GM19468 (cell line): Measurements from ENCODE around the gene ZNF561.
A peak's percentile ranks its signal among the peaks of the same experiment; 100 is the strongest.
"Not testable (repeated sequence)": the region's sequence is repeated elsewhere in the genome, so short reads cannot be mapped to it uniquely, and the experiment has no call there.

Experiments used
- ATAC-seq: cut with Tn5 transposase; IDR thresholded peaks from one replicate; pipeline ENCODE4 v1.9.1; 2021; ENCODE audit warnings: mild to moderate bottlenecking, moderate library complexity, moderate number of reproducible peaks; ENCODE audit not compliant: unreplicated experiment; ENCODE audit errors: extremely low read depth

ZNF561 gene

GRCh38 chr19:9621156-9622037 is at the start of gene ZNF561:
Gene ZNF561, minus strand, starts transcription at chr19:9621232. Its CDS starts 1,776 bp downstream, at chr19:9619456.
- peak; percentile 41 for ATAC-seq

DNA sequence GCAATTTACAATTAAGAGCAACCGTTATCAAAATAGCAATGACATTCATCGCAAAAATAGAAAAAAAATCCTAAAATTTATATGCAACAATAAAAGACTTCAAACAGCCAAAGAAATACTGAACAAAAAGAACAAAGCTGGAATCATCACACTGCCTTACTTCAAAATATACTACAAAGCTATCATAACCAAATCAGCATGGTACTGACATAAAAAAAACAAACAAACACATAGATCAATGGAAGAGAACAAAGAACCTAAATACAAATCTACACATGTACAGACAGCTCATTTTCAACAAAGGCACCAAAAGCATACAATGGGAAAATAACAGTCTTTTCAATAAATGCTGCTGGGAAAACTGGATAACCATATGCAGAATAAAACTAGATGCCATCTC is 47.5 kb upstream of the ZNF561 start:
- no peak for ATAC-seq

DNA sequence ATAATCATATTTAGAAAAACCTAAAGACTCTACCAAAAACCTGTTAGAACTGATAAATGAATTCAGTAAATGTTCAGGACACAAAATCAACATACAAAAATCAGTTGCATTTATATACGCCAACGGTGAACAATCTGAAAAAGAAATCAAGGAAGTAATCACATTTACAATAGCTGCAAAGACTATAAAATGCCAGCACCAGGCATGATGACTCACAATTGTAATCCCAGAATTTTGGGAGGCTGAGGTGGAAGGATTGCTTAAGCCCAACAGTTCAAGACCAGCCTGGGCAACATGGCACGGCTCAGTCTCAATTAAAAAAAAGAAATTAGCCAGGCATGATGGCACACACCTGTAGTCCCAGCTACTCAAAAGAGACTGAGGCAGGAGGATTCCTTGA is 46.9 kb upstream of the ZNF561 start:
- ATAC-seq, result no peak

- no peak for ATAC-seq
Observed at GRCh38 chr19:9658769-9659168, 37.7 kb upstream of the ZNF561 start.

DNA sequence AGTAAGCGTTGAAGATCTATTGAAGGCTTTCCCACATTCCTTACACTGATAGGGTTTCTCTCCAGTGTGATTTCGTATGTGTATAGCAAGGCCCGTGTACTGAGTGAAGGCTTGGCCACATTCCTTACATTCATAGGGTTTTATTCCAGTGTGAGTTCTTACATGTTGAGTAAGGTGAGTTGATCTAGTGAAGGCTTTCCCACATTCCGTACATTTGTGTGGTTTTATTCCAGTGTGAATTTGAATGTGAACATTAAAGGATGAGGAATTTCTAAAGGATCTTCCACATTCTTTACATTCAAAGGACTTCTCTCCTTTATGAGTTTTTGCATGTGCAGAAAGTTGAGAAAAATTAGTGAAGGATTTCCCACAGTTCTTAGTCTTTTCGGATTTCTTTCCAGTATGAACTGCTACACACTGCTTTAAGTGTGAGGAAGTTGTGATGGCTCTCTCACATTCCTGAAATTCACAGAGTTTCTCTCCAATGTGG is 32.1 kb upstream of the ZNF561 start:
- not testable (repeated sequence) for ATAC-seq

DNA sequence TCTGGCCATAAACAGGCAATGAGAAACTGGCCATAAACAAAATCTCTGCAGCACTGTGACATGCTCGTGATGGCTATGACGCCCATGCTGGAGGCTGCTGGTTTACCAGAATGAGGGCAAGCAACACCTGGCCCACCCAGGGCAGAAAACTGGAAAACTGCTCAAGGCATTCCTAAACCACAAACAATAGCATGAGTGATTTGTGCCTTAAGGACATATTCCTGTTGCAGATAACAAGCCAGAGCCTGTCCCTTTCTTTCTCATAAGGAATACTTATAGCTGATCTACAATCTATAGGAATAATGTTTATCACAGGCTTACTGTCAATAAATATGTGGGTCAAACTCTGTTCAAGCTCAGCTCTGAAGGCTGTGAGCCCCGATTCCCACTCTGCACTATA is 30.4 kb upstream of the ZNF561 start:
- not testable (repeated sequence) for ATAC-seq

- ATAC-seq, result no peak
Observed at GRCh38 chr19:9650345-9650744, 29.3 kb upstream of the ZNF561 start.

GRCh38 chr19:9645472-9645871 is 24.4 kb upstream of the ZNF561 start:
- no peak for ATAC-seq

DNA sequence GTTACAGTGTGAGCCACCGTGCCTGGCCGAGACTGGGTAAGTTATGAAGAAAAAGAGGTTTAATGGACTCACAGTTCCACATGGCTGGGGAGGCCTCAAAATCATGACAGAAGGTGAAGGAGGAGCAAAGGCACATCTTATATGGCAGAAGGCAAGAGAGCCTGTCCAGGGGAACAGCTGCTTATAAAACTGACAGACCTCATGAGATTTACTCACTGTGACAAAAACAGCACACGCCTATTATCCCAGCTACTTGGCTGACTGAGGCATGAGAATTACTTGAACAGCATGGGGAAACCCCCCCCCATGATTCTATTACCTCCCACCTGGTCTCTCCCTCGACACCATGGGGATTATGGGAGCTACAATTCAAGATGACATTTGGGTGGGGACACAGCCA is 23.4 kb upstream of the ZNF561 start:
- no peak for ATAC-seq

- no peak for ATAC-seq
Observed at GRCh38 chr19:9641810-9642209, 20.8 kb upstream of the ZNF561 start.

DNA sequence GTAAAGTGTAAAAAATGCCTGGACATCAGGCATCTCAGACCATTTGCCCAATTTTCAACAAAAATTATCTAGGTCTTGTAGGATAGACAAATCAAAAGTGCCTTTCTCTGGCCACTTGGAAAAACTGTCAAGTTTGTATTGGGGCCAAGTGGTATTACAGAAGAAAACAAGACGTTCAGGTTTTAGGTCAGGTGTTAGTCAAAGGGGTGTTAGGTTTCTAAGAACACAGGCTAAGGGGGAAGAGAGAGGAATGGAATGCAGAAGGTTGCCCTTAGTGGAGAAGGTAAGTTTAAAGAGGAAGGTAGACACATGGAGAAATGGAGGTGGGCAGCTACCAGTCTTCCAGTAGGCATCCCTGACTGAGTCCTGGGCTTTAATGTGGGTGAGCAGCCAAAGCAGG is 19.9 kb upstream of the ZNF561 start:
- no peak for ATAC-seq

DNA sequence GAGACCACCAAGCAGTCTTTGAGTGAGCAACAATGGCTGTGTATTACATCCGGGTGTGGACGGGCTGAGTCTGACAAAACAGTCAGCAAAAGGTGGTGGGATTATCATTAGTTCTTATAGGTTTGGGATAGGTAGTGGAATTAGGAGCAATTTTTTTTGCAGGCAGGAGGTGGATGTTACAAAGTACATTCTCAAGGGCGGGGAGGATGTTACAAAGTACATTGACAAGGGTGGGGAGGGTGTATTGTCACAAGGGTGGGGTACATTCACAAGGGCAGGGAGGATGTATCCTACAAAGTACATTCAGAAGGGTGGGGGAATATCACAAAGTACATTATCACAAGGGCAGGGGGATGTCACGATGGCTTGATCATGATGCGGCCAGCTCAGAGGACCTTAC is 15.0 kb upstream of the ZNF561 start:
- no peak for ATAC-seq

- no peak for ATAC-seq
Observed at GRCh38 chr19:9627856-9628255, 6.8 kb upstream of the ZNF561 start.

DNA sequence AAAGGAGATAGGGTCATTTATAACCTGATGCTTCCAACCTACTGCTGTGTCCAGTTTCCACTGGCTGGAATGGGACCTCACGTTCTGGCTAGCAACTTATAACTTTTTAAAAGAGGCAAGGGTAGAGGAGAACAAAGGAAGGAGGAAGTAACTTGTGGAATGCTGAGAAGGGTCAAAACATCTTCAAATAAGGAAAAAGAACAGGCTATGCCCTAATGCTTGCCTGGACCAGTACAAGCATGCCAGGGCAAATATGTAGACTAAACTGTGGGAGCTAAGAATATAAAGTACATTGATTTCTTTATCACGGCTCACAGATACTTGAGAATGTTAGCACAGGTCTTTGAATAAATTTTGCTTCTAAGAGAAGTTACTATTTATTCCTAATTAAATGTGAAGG is 1.5 kb upstream of the ZNF561 start:
- ATAC-seq, result no peak

- no peak for ATAC-seq
Observed at GRCh38 chr19:9620842-9621155, 233 bp downstream of the ZNF561 start.

DNA sequence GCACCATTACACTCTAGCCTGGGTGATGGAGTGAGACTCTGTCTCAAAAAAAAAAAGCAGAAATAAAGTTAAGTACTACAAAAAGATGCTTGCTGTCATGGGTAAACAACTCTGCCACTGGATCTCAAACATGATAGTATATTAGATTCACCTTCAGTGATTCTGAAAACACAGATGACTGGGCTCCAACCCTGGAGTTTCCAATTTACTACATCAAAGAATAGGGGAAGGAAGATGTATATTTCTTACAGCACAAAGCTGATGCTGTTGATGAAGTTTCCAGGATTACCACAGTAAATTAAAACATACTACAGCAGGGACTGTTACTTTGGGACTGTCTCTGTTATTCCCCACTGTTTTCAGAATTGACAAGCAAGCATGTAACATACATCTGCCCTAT is 5.2 kb downstream of the ZNF561 start:
- no peak for ATAC-seq

- no peak for ATAC-seq
Observed at GRCh38 chr19:9610484-9611113, 10.4 kb downstream of the ZNF561 start.

- ATAC-seq, result no peak
Observed at GRCh38 chr19:9608912-9609311, 12.1 kb downstream of the ZNF561 start.

DNA sequence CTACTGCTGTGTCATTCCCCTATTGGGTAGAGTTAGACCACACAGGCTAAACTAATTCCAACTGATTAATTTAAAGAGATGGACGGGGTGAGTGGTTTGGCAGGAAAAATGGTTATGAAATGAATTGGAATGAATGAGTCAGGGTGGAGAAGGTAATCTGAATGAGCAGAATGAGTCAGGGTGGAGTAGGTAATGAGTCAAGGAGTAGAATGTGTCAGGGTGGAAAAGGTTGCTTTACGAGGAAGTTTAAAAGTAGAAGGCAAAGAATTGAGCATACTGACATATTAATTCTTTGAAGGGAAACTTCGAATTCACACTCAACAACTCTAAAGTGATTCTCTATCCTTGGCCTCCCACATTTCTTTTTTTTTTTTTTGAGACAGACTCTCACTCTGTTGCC is 24.0 kb downstream of the ZNF561 start:
- ATAC-seq, result no peak

DNA sequence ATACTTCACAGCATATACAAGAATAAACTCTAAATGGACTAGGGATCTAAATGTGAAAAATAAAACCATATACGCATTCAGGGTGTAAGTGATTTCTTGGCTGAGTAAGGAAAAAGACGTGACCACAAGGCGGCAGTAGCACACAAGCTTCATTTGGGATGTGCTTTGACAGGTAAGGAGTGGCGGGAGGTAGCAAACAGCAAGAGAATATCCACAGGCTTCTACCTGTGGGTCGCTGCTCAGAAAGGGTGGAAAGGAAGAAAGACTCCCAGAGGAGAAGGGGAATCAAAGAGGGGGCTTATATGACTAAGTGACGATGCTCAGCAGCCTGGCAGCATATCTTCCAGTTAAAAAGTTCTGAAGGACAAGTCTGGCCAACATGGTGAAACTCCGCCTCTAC is 34.3 kb downstream of the ZNF561 start:
- ATAC-seq, result no peak

DNA sequence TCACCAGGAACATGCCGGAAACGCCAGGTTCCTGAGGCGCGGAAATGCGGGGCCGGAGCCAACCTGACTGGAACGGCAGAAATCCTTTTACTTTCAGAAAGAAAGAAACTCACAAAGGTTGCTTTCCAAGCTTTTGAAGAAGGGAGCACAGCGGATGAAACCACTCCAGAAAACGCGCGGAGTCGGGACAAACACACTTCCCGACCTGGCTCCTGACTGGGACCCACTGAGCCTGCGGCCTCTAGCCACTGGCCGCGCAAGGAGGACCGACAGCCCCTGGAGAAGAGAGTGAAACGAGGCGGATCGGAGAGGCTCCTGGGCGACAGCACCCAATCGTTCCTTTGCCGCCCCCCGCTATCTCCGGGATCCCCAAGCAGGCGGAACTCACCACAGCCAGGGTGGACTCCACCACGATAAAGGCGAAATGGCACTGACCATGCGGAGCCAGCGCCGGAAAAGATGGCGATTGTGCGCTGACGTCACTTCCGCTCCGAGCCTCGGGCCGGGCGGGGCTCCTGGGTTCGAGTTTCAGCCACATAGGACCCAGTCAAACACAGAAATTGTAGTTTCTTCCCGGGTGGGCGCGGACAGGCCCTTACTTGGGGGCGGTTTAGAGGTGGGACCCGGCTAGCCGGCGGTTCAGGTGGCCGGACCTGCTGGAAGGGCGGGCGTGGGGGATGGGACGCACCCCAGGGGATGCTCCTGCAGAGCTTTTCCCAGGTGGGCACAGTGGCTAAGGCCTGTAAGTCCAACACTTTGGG is 36.8 kb downstream of the ZNF561 start, which contains the start of gene ZNF121:
ZNF121 (minus strand) TSS at position 432 of the 761 bp plus-strand sequence. CDS start 16,407 bp downstream, outside the sequence.
- ATAC-seq, result peak; percentile 39
